ENCODE data around the gene LAMB3.
"Not testable (repeated sequence)": the region's sequence is repeated elsewhere in the genome, so short reads cannot be mapped to it uniquely, and the experiment has no call there.

LAMB3 gene

DNA sequence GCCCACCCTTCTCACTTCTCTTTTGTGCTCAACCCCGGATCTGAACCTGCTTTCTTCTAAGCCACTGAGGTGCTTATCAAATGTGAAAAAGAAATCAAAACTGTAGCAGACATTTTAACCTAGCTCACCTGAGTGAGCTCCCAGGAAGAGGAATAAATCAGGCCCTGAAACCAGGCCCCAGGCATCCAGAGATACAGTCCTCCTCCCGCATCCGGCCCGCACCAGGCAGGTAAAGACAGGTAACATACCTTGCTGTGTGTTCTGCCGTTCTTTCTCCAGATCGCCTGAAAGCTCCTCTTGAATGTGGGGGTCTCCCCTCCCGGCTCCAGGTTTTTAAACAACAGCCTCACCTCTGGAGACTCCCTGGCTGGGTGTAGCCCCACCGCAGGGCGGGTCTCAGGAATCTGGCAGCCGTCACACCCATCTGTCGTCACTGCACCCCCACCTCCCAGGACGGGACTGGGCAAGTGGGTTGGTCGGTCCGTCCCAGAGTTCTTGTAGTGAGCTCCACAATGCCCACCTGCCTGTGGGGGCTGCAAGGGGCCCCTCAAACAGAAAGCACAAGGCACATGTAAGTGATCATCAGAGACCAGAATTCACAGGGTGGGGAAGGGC lies at the start of gene LAMB3:
LAMB3 (minus strand) TSS at position 305 of the 615 bp plus-strand sequence. CDS start 1,481 bp downstream, outside the sequence.
- H3K27ac ChIP-seq, result peak within 1 kb of the TSS; percentile 41
- TF ChIP-seq ZFX (IDR thresholded peaks at IDR 0.05), result no peak
- TF ChIP-seq, protein P1, sequence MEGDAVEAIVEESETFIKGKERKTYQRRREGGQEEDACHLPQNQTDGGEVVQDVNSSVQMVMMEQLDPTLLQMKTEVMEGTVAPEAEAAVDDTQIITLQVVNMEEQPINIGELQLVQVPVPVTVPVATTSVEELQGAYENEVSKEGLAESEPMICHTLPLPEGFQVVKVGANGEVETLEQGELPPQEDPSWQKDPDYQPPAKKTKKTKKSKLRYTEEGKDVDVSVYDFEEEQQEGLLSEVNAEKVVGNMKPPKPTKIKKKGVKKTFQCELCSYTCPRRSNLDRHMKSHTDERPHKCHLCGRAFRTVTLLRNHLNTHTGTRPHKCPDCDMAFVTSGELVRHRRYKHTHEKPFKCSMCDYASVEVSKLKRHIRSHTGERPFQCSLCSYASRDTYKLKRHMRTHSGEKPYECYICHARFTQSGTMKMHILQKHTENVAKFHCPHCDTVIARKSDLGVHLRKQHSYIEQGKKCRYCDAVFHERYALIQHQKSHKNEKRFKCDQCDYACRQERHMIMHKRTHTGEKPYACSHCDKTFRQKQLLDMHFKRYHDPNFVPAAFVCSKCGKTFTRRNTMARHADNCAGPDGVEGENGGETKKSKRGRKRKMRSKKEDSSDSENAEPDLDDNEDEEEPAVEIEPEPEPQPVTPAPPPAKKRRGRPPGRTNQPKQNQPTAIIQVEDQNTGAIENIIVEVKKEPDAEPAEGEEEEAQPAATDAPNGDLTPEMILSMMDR (conservative IDR thresholded peaks at IDR 0.05), result no peak

GRCh38 chr1:209700686-209701085 lies 48.5 kb upstream of the LAMB3 start:
- H3K27ac ChIP-seq, result not testable (repeated sequence)

GRCh38 chr1:209697126-209697525 lies 44.9 kb upstream of the LAMB3 start:
- no peak overlapping the region for H3K27ac ChIP-seq
- no peak for TF ChIP-seq ZFX (IDR thresholded peaks at IDR 0.05)
- TF ChIP-seq, protein P1 (conservative IDR thresholded peaks at IDR 0.05), result no peak

GRCh38 chr1:209696673-209697072 lies 44.4 kb upstream of the LAMB3 start:
- no peak overlapping the region for H3K27ac ChIP-seq
- TF ChIP-seq ZFX (IDR thresholded peaks at IDR 0.05), result no peak
- TF ChIP-seq, protein P1 (conservative IDR thresholded peaks at IDR 0.05), result no peak

GRCh38 chr1:209692745-209693504 lies 40.7 kb upstream of the LAMB3 start:
- no peak for TF ChIP-seq ZFX (IDR thresholded peaks at IDR 0.05)
- TF ChIP-seq, protein P1 (conservative IDR thresholded peaks at IDR 0.05), result peak; percentile 93
- no peak overlapping the region for H3K27ac ChIP-seq

DNA sequence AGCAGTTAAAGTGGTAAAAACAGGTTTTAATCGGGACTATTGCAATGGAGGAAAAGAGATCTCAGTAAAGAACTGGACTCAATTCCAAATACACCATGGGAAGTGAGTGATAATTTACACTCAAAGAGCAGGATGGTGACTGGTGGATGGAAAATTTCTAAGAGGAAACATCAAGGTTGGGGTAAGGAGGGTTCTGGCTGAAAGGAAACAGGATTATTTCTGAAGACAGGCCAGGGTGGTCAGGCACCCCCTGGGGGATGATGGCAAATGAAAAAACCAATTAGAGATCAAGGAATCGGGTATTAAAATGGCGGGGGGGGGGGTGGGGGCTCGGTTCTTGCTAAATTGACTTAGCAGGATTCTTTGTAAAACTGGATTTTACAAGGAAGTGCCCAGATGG lies 40.1 kb upstream of the LAMB3 start:
- TF ChIP-seq, protein P1 (conservative IDR thresholded peaks at IDR 0.05), result no peak
- no peak for TF ChIP-seq ZFX (IDR thresholded peaks at IDR 0.05)
- H3K27ac ChIP-seq, result no peak overlapping the region

DNA sequence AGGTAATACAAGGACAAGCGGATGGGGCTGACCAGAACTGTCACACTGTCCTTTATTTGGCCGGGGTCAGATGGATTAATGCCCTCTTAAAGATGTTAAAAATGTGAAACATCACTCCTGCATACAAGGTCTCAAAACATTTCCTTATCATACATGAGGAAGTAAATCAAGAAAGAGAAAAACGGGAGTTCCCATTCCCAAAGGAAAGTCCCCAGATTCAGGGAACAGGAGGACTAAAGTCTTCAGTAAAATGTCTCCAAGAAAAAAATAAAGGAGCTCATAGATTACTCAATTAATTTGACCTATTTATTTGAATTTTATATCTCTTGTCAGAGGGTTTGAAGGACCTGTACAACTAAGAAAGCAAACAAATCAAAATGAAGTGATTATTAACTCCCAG lies 39.0 kb upstream of the LAMB3 start:
- no peak overlapping the region for H3K27ac ChIP-seq
- no peak for TF ChIP-seq ZFX (IDR thresholded peaks at IDR 0.05)
- TF ChIP-seq, protein P1 (conservative IDR thresholded peaks at IDR 0.05), result no peak
